ENCODE data around the gene NOL4. TPM values are rescaled to one million over a fixed set of nuclear protein-coding genes. Genes with fewer than 3 reads are reported as not detected.
"Not testable (repeated sequence)": the region's sequence is repeated elsewhere in the genome, so short reads cannot be mapped to it uniquely, and the experiment has no call there.

Gene NOL4
- not detected for polyA plus RNA-seq (2013, experiment 1 of 2; ENCODE audit: insufficient read length)
- not detected for polyA plus RNA-seq (2013, experiment 2 of 2; ENCODE audit: insufficient read length)

DNA sequence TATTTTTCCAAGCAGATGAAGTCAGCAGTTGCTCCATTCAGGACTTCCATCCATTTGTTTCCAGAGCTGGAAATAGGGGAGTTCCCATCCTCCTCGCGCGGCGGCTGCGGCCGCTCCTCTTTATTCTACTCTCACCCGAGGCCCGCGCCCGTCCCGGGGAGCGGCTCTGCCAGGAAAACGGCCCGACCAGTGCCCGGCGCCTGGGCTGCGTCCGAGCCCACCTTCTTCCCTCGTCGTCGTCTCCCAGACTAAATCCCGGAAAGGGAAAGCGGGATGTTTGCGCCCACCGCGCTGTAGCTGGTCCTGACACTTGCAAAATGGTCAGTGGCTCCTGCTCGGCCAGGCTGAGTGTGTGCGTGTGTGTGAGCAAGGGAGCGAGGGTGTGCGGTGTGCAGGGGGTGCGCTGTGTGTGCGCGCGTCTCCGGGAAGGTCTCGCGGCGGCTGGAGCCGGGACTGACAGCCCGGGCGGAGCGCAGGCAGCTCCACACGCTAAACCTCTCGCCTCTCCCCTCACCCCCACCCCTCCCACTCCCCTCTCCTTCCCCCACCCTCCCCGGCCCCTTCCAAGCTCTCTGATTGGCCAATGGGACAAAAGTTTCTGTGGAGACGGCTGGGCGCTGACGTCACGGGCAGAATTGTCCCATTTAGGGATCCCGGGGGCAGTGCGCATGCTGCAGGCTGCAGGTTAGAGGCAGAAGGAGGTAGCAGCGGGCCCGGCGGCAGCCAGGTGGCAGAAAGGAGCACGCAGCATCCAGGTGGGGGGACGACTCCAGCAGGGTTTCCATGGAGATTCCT, at the start of gene NOL4:
Gene NOL4 (minus strand): TSS at position 491 of the 795 bp plus-strand sequence. CDS start 1,660 bp downstream, outside the sequence.
- peak; percentile 5 for DNase-seq

- not testable (repeated sequence) for DNase-seq
Observed at GRCh38 chr18:34266029-34266428, 41.3 kb upstream of the NOL4 start.

GRCh38 chr18:34261865-34262780, 37.4 kb upstream of the NOL4 start:
- no peak for DNase-seq

- no peak for DNase-seq
Observed at GRCh38 chr18:34258176-34258575, 33.5 kb upstream of the NOL4 start.

- no peak for DNase-seq
Observed at GRCh38 chr18:34251919-34252318, 27.2 kb upstream of the NOL4 start.

DNA sequence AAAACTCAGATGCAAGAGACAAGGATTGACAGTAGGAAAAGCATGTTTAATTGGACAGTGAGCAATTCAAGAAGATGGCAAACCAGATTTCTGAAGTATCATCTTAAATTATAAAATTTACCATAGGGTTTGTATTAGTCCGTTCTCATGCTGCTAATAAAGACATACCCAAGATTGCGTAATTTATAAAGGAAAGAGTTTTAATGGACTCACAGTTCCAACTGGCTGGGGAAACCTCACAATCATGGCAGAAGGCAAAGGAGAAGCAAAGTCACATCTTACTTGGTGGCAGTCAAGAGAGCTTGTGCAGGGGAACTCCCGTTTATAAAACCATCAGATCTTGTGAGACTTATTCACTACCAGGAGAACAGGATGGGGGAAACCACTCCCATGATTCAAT, 24.0 kb upstream of the NOL4 start:
- no peak for DNase-seq

- no peak for DNase-seq
Observed at GRCh38 chr18:34242739-34243138, 18.0 kb upstream of the NOL4 start.

DNA sequence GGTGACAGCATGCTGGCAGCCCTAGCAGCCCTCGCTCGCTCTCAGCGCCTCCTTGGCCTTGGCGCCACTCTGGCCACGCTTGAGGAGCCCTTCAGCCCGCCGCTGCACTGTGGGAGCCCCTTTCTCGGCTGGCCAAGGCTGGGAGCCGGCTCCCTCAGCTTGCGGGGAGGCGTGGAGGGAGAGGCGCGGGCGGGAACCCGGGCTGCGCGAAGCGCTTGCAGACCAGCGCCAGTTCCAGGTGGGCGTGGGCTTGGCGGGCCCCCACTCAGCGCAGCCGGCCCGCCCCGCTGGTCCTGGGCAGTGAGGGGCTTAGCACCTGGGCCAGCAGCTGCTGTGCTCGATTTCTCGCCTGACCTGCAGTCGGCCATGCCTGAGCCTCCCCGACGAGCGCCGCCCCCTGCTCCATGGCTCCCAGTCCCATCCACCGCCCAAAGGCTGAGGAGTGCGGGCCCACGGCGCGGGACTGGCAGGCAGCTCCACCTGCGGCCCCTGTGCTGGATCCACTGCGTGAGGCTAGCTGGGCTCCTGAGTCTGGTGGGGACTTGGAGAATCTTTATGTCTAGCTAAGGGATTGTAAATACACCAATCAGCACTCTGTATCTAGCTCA, 9.2 kb upstream of the NOL4 start:
- not testable (repeated sequence) for DNase-seq

GRCh38 chr18:34225218-34225553, 473 bp upstream of the NOL4 start:
- DNase-seq, result no peak

GRCh38 chr18:34223893-34224422, 755 bp downstream of the NOL4 start:
- no peak for DNase-seq

DNA sequence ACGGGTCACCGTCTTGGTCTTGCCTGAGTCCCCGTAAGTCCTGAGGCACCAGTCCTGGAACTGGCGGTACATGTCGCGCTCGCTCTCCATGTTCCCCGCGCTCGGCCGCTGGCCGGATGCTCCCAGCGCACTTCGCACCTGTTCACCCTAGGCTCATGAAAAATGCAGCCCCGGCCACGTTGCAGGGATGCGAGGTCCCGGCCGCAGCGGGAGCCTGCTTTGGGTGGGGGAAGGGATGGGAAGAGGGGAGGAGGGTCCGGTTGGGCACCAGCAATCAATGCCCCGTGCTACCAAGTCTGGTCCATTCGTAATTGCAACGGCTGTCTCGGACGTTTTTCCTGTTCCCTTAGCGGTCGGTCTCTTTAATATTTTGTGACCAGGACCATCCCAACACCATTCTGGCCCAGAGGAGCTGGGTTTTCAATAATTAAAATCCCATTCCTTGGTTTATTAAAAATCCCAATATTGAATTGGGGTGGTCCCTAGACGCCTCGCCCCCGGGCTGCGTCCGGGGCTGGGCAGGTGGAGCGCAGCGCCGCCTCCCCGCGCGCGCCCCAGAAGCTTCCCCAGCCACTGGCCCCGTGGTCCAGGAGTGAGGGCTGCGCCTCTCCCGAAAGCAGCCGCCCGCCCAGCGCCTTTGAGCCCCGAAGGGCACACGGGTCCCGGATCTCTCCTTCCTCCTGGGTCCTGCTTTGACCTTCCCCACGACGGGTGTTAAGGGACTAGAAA, 1.4 kb downstream of the NOL4 start:
- no peak for DNase-seq

- DNase-seq, result peak; percentile 9
Observed at GRCh38 chr18:34222307-34223163, 2.2 kb downstream of the NOL4 start.

DNA sequence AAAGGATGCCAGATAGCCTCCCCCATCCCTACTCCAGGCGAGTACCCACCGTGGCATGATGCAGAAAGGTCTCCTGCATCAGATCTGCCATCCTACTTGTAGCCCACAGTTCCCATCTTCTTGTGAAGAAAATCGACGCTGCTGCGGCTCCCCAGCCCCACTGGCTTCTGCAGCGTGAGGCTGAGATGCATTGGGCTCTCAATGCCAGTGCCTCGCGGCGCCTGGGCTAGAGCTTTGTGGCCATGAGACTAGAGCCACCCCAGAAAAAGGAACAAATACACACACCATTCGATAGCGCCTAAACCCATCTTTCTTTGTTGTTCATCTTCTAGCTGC, 2.8 kb downstream of the NOL4 start:
- DNase-seq, result no peak

- DNase-seq, result no peak
Observed at GRCh38 chr18:34220081-34220815, 4.5 kb downstream of the NOL4 start.

DNA sequence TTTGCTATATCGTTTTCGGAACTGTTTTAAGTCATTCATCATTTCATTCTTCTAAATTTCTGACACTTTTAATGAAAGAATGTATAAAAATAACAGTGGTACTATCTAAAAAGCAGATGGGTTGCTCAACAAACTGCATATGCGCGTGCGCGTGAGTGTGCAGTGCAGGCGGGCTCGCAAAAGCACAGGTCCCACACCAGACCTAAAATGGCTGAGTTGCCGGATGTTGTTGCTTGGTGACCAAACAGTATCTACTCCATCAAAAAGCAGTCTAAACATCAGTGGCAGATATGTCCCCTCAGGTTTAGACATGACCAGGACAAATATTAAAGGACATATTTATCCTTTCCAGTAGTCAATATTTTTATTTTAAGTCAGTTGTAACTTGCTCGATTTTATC, 5.1 kb downstream of the NOL4 start:
- DNase-seq, result no peak

- DNase-seq, result no peak
Observed at GRCh38 chr18:34212511-34212910, 12.2 kb downstream of the NOL4 start.

GRCh38 chr18:34207344-34207851, 17.3 kb downstream of the NOL4 start:
- DNase-seq, result no peak

GRCh38 chr18:34203866-34204265, 20.8 kb downstream of the NOL4 start:
- no peak for DNase-seq

- no peak for DNase-seq
Observed at GRCh38 chr18:34196256-34196655, 28.5 kb downstream of the NOL4 start.

DNA sequence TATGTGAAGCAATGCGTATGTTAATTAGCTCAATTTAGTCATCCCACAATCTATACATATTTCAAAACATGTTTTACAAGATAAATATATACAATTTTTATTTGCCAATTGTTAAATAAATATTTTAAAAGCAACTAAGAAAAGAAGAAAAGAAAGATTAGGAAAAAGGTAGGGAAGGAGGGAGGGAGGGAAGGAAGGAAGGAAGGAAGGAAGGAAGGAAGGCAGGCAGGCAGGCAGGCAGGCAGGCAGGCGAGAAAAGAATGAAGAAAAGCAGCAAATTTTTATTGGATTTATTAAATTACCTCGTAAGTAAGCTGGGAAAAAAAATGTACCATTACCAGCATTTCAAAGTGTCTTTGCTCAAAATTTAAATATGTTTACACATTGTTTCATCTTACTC, 30.5 kb downstream of the NOL4 start:
- no peak for DNase-seq

All from fibroblast of skin of abdomen (primary cell).